ENCODE measurements around the gene SAT2. TPM values are rescaled to one million over a fixed set of nuclear protein-coding genes. Genes with fewer than 3 reads are reported as not detected.
A peak's percentile ranks its signal among the peaks of the same experiment; 100 is the strongest.
"Not testable (repeated sequence)": the region's sequence is repeated elsewhere in the genome, so short reads cannot be mapped to it uniquely, and the experiment has no call there.

SAT2 gene
- polyA plus RNA-seq, 3 donors: 145 to 161 (median 161) TPM

DNA sequence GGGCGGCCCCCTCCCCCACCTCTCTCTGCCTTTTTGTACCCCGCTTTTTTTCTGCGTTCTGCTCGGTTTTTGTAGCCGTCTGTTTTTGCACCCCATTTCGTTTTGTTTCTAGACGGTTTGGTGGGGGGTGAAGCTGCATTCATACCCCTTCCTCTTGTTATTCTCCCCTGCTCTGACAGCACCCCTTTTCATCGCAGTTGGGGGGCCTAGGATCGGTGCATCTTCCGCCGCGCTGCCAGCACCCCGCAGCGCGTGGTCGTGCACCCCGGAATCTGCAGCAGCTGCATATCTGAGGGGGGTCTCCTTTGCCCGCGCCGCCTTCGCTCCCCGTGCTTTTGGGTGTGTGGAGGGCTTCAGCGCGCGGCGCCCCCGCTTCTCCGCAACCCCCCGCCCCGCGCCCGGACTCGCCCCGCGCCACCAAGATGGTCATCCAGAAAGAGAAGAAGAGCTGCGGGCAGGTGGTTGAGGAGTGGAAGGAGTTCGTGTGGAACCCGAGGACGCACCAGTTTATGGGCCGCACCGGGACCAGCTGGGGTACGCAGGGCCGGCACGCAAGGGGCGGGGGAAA, 23.6 kb upstream of the SAT2 start:
- no peak for DNase-seq

DNA sequence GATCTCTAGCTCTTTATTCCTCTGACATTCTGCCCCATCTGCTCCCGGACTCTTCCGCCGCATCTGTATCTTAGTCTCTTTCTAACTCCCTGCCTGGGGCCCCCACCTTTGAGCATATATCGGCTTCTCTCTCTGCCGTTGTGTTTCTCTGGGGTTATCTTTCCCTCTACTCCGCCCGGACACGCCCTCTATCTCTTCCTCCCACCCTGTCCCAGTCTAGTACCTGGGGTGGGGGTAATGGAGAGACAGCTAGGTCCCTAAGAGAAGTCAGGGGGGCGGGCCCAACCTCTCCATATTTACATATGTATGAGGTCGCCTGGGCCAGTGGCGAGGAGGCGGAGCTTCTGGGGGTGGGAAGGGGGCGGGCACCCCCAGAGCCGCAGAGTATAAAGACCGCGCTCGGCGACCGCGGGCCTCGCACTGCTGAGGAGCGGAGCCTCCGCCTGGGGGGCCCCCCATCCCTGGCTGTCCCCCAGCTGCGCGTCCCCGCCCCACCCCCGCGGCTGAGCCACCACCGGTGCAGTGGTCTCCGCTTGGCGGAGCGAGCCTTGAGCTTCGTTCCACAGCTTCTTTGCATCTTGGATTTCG, 23.0 kb upstream of the SAT2 start, which contains the start of gene ATP1B2:
Gene ATP1B2 (plus strand): TSS at position 418 of the 588 bp plus-strand sequence. CDS start 593 bp downstream, outside the sequence.
- peak; percentile 65 for DNase-seq

DNA sequence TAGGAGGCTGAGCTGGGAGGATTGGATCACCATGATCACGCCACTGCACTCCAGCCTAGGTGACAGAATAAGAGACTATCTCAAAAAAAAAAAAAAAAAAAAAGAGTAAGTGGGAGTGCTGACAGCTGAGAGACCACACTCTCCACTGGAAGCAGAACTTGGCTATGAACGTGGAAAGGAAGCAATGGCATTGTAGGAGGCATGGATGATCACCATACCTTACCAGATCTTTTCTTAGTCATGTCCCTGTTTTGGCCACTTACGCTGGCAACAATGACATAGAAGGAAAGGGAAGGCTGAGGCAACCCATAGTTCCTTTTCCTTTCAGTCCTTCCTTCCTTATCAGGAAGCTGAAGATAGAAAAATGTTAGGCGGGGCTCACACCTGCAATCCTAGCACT, 19.4 kb upstream of the SAT2 start:
- no peak for DNase-seq

DNA sequence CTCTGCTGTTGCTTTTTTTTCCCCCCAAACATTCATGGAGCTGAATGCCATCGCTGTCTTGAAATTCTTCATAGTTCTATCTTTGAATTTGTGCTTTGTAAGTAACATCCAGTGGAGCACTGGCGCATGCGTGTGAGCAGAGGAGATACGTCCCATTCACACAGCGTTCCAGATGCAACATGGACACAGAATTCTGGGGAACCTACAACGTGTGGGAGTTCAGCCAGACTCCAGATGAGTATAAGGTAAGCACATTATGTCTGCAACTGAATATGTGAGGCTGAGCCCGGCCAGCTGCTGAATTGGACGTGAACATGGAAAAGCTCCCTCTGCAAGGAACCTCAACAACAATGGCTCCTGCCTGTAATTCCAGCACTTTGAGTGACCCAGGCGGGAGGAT, 18.8 kb upstream of the SAT2 start:
- no peak for DNase-seq

DNA sequence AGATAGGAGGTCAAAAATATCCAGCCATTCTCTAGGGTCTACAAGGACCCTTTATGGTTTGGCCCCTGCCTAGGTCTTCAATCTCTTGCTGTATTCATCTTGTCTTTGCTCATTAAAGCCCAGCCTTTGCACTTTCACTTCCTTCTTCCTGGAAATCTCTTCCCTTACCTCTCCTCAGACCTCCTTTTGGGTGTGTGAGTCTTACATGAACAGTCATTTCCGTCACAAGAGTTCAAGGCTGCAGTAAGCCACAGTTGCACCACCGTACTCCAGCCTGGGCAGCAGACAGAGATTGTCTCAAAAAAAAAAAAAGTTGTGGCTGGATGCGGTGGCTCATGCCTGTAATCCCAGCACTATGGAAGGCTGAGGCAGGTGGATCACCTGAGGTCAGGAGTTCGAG, 17.2 kb upstream of the SAT2 start:
- no peak for DNase-seq

DNA sequence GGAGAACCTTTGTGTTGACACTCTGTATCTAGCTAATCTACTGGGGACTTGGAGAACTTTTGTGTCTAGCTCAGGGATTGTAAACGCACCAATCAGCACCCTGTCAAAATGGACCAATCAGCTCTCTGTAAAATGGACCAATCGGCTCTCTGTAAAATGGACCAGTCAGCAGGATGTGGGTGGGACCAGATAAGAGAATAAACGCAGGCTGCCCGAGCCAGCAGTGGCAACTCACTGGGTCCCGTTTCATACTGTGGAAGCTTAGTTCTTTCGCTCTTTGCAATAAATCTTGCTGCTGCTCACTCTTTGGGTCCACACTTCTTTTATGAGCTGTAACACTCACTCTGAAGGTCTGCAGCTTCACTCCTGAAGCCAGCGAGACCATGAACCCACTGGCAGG, 14.0 kb upstream of the SAT2 start:
- DNase-seq: not testable (repeated sequence)

DNA sequence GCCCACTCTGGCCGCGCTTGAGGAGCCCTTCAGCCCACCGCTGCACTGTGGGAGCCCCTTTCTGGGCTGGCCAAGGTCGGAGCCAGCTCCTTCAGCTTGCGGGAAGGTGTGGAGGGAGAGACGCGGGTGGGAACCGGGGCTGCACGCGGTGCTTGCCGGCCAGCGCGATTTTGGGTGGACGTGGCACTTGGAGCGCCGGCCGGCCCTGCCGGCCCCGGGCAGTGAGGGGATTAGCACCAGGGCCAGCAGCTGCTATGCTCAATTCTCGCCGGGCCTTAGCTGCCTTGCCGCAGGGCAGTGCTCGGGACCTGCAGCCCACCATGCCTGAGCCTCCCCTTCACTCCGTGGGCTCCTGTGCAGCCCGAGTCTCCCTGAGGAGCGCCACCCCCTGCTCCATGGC, 13.2 kb upstream of the SAT2 start:
- no peak for DNase-seq

DNA sequence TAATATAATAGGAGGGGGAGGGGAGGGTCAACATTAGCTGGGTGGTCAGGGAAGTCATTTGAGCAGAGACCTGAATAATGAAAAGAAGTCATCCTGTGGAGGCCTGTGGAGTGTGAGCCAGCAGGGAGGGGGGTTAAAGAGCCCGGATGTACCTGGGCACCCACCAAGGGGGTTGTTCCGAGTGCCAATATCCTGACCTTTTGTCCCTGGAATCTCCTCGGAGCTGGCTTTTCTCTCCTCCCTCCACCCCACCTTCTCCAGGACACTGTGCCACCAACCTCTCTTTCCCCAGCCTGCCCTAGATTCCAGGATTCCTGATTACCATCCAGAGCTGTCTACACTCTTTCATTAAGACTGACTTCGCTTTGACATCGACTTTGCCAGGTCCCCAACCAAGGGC, 8.5 kb upstream of the SAT2 start:
- no peak for DNase-seq

DNA sequence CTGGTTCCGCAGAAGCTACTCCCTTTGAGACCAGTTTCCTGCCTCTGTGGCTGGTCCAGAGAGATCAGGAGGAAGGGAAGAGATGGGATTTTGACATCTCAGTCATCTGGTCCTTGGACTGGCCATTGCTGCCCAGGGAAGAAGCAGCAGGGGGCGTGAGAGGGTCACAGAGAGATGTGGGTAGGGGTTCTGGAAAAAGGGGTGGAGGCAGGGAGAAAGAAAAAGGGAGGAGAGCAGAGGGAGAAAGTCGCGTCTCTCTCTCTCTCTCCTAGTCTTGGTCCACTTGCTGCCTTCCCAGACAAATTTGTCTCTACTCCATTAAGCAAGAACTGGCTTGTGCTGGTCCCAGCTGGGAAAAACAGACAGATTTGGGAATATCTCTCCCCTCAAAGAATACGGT, 6.8 kb upstream of the SAT2 start:
- DNase-seq: peak; percentile 79

DNA sequence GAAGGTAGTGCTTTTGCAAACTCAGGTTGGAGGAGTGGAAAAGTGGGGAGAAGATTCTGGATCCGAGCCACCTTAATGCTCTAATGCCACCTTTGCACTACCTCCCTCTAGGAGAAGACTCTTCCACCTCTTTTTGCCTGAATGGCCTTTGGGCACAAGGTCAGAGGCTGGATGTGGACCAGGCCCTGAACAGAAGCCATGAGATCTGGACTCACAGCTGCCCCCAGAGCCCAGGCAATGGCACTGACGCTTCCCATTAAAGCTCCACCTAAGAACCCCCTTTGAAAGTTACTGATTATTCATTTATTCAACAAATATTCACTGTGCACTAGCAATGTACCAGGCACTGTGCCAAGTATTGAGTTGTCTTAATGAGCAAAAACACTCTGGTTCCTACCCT, 5.5 kb upstream of the SAT2 start:
- no peak for DNase-seq

DNA sequence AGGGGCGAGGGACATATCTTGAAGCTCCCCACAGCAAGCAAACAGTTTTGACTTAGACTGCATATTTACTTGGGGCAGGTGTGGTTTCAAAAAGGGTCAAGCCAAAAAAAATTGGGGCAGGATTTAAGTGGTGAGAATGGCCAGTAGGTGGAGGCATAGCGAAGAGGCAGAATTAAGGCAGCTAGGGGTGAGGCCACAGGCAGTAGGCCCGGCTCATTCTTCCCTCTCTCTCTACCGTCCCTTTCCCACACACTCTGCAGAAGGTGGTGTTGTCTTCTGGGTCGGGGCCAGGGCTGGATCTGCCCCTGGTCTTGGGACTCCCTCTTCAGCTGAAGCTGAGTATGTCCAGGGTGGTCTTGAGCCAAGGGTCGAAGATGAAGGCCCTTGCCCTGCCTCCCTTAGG, 4.9 kb upstream of the SAT2 start:
- DNase-seq: no peak

DNA sequence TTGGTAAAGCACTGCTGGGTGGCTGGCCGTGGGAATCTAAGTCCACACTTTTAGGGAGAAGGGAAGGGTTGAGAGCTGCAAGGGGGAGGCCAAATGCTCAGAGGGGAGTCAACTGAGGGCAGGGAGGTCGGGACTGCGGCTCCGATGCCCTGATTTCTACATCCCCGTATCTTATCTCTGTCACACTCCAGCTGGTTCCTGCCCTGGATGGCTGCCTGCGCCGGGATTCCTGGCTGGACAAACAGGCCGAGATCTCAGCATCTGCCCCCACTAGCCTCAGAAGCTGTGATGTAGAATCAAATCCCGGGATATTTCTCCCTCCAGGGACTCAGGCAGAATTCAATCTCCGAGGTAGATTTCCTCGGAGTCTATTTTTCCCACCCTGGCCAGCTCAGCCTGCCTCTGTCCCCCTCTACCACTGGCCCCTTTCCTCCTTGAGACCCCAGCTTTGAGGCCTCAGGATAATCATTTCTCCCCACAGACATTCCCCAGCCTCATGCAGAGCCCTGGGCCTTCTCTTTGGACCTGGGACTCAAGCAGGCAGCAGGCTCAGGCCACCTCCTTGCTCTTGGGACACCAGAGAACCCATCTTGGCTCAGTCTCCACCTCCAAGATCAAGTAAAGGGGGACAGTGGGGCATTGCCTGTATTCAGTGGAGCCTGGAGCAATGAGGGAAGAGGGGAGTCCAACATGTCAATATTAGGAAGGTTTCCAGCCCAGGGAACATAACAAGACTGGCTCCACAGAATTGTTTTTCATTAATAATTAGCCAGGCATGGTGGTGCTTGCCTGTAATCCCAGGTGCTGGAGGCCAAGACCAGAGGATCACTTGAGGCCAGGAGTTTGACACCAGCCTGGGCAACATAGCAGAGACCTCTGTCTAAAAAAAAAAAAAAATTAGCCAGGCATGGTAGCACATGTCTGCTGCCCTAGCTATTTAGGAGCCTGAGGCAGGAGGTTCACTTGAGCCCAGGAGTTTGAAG, 4.1 kb upstream of the SAT2 start:
- DNase-seq: no peak

DNA sequence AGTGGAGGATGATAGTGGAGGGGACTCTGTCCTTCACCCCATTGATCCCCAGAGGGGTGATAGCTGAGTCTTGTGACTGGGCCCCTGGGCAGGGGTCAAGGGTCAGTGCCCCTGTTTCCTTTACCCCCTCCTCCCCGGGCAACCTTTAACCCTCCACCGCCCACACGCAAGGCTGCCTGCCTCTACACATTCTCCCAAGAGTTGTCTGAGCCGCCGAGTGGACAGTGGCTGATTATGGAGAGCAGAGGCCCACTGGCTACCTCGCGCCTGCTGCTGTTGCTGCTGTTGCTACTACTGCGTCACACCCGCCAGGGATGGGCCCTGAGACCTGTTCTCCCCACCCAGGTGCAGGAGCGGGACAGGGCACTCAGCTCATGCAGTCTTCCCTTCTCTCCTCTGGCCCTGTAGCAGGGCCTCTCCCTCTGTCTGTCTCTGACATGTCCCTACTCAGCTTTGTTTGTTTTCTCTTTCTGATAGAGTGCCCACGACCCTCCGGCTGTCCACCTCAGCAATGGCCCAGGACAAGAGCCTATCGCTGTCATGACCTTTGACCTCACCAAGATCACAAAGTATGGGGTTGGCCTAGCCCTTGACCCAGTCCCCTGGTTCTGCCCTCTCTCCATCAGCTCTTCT, 2.4 kb upstream of the SAT2 start, which contains the start of gene SHBG:
Gene SHBG (plus strand): TSS at position 197 of the 633 bp plus-strand sequence. CDS start 38 bp downstream, at position 235.
- DNase-seq: no peak

DNA sequence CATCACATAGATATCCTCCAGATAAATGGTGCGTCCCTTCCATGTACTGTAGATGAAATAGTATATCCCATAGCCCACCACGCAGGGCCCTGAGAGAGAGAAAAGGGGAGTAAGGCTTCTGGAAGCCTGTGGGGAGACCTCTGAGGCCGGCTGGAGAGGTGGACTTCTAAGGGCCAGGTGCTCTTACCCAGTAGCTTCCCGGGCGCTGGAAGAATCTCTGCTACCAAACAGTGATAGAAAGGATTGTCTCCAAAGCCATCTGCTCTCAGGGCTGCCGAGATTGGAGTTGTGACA, 718 bp downstream of the SAT2 start:
- DNase-seq: no peak

DNA sequence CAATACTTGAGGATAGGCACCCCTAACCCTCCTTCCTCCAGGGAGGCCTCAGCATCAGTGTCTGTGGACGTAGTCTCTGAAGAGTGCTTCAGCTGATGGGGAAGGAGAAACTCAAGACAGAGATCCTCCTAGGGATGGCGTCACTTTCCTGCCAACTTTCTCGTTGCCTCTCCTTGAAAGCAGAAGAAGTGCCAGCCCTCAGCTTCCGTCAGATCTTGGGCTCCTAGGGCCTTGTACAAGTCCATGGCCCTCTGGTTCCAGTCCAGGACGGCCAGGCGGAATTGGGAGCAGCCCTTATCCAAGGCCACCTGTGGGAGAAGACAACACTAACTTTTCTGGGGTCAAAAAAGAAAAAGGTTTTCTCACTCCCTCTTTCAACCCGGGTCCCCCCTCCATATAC, 1.3 kb downstream of the SAT2 start:
- DNase-seq: no peak

DNA sequence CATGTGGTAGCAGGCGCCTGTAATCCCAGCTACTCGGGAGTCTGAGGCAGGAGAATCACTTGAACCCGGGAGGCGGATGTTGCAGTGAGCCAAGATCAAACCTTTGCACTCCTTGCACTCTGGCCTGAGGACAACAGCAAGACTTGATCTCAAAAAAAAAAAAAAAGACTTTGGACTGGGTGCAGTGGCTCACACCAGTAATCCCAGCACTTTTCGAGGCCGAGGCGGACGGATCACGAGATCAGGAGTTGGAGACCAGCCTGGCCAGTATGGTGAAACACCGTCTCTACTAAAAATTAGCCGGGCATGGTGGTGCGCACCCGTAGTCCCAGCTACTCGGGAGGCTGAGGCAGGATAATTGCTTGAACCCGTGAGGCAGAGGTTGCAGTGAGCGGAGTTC, 1.9 kb downstream of the SAT2 start:
- not testable (repeated sequence) for DNase-seq

DNA sequence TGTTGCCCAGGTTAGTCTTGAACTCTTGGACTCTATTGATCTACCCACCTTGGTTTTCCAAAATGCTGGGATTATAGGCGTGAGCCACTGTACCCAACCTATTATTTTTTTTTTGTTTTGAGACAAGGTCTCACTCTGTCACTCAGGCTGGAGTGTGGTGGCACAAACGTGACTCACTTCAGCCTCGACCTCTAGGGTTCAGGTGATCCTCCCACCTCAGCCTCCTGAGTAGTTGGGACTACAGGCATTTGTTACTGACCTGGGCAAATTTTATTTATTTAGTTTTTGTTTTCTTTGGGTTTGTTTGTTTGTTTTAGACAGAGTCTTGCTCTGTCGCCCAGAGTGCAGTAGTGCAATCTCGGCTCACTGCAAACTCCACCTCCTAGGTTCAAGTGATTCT, 4.0 kb downstream of the SAT2 start:
- no peak for DNase-seq

DNA sequence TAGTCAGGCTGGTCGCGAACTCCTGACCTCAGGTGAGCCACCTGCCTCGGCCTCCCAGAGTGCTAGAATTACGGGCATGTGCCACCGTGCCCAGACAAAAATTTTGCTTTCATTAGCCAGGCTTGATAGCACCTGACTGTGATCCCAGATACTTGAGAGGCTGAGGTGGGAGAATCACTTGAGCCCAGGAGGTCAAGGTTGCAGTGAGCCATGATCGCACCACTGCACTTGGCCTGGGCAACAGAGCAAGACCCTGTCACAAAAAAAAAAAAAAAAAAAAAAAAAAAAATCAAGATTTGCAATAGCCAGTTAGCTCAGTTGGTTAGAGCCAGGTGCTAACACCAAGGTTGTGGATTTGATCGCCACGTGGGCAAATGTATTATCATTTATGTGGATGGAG, 6.8 kb downstream of the SAT2 start:
- no peak for DNase-seq

DNA sequence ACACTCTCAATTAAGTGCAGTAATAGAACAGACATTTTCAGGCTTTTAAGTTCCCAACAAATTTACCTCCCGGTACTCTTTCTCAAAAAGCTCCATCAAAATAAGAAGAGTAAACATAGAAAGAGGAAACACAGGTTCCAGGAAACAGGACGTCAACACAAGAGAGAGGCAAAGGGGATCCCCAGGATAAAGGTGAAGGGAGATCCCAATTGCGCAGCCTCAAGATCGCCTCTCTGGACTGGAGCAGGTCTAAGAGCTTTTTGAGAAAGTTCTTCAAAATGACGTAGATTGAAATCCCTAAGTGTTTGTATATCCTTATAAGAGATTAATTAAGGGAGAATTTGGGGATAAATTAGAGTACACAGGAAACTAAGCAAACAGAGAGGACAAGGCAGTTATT, 9.0 kb downstream of the SAT2 start:
- no peak for DNase-seq

DNA sequence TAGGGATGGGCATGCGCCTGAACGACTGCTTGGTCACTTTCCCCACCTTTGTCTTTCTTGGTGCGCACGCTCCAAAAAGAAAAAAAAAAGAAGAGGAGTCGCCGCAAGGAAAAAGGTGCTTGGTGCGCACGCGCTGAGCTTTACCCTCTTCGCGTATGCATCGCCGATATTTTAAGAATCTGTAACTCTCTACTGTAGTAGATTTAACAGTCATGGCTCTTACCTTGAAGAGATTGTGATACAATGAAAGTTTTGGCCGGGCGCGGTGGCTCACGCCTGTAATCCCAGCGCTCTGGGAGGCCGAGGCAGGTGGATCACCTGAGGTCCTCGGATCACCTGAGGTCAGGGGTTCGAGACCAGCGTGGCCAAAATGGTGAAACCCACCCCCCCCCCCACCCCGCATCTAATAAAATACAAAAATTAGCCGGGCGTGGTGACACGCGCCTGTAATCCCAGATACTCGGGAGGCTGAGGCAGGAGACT, 12.3 kb downstream of the SAT2 start:
- DNase-seq: no peak

DNA sequence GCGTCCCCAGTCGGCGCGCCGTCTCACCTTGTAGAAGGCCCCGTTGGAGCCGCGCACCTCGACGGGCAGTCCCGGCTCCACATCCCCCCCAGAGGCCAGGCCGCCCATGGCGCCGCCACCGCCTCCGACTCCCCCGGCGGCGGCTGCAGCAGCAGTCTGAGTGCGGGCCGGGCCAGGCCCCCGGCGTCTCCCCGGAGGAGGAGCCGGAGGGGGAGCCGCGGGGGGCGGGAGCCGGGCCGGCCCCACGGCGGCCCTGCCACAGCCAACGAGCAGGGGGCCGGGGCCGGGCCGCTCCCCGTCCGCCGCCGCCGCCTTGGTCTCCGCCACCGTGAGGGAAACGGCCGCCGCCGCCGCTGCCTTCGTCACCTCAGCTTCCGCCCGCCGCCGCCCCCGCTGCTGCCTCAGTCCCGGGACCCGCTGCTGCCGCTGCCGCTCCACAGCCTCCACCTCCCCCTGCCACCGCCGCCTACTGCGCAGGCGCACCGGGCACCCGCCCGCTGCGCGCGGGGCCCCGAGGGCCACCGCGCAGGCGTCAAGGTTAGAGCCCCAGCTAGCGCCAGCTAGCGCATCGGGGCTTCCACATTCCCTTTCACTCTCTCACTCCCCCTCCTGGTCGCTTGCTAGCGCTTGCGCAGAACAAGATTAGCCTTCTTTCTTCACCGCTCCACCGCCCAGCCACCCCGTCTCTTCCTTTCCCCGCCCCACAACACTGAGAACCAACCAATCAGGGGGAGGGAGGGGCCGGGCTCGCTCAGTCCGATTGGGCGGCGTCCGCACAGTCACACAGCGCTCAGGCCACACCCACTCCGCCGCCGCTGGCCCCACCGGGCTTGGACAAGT, 13.0 kb downstream of the SAT2 start, which contains the start of gene FXR2:
Gene FXR2 (minus strand): TSS at position 473 of the 840 bp plus-strand sequence. CDS start 365 bp downstream, at position 108.
- DNase-seq: peak; percentile 100
